HepG2 (cell line): Measurements from ENCODE around the gene COPS6. TPM values are rescaled to one million over a fixed set of nuclear protein-coding genes. Genes with fewer than 3 reads are reported as not detected.

ENCODE experiments used
- ARNT ChIP-seq: fragments of 450-650 bp; IDR thresholded peaks from 2 replicates; pipeline ENCODE4 v1.6.1; 2017
- ATF1 ChIP-seq: IDR thresholded peaks from 2 replicates; pipeline ENCODE4 v1.6.1; 2016; ENCODE audit warnings: mild to moderate bottlenecking, control low read depth
- BORCS8-MEF2B ChIP-seq: sonication (generic); formaldehyde crosslinking; IDR thresholded peaks from 2 replicates; pipeline ENCODE4 v1.8.0; 2022; ENCODE audit warnings: mild to moderate bottlenecking, missing genetic modification reagents
- ELF4 ChIP-seq: sonication (generic); formaldehyde crosslinking; IDR thresholded peaks from 2 replicates; pipeline ENCODE4 v1.5.0; 2020; ENCODE audit warnings: missing genetic modification reagents, mild to moderate bottlenecking, moderate library complexity, borderline replicate concordance
- FOXP4 ChIP-seq: sonication (generic); formaldehyde crosslinking; IDR thresholded peaks from 2 replicates; pipeline ENCODE4 v1.4.0; 2020; ENCODE audit warnings: missing genetic modification reagents
- GATAD1 ChIP-seq: IDR thresholded peaks from 2 replicates; pipeline ENCODE4 v1.6.1; 2016; ENCODE audit warnings: missing genetic modification reagents, missing compliant biosample characterization
- IKZF1 ChIP-seq: fragments of 450-650 bp; IDR thresholded peaks from 2 replicates; pipeline ENCODE4 v1.7.1; 2016
- KLF9 ChIP-seq: IDR thresholded peaks from 2 replicates; pipeline ENCODE4 v1.6.1; 2016; ENCODE audit warnings: low read depth
- LCORL ChIP-seq, 2 experiments: fragments of 450-650 bp in 1 of 2; sonication (generic) in 1 of 2; formaldehyde crosslinking in 1 of 2; IDR thresholded peaks; 2 replicates each; pipeline versions ENCODE4 v1.5.0 to v1.6.1; 2017 to 2020; ENCODE audit warnings: antibody characterized with exemption in 1 of 2, missing genetic modification reagents in 1 of 2
- MAX ChIP-seq: IDR thresholded peaks from 2 replicates; pipeline ENCODE4 v1.6.1; 2012; ENCODE audit warnings: inconsistent platforms
- NFE2L2 ChIP-seq: fragments of 150-350 bp; IDR thresholded peaks from 2 replicates; pipeline ENCODE4 v1.6.1; 2014; ENCODE audit warnings: low read length
- TAF1 ChIP-seq: sonication (generic); formaldehyde crosslinking; IDR thresholded peaks from 2 replicates; pipeline ENCODE4 v1.4.0; 2020; ENCODE audit warnings: missing genetic modification reagents
- TFDP1 ChIP-seq: IDR thresholded peaks from 2 replicates; pipeline ENCODE4 v1.6.1; 2016; ENCODE audit warnings: missing compliant biosample characterization, missing genetic modification reagents, borderline replicate concordance
- THAP11 ChIP-seq: IDR thresholded peaks from 2 replicates; pipeline ENCODE4 v1.6.1; 2016; ENCODE audit warnings: missing biosample characterization, missing genetic modification reagents
- ZNF180 ChIP-seq: sonication (generic); formaldehyde crosslinking; IDR thresholded peaks from 2 replicates; pipeline ENCODE4 v1.4.0; 2020; ENCODE audit warnings: low read depth, missing genetic modification reagents, borderline replicate concordance
- ZNF260 ChIP-seq: sonication (generic); formaldehyde crosslinking; IDR thresholded peaks from 2 replicates; pipeline ENCODE4 v1.4.0; 2020; ENCODE audit warnings: missing genetic modification reagents, low read depth, mild to moderate bottlenecking, borderline replicate concordance
- ZNF33A ChIP-seq: sonication (generic); formaldehyde crosslinking; IDR thresholded peaks from 2 replicates; pipeline ENCODE4 v1.5.1; 2020; ENCODE audit warnings: missing genetic modification reagents, mild to moderate bottlenecking, moderate library complexity, borderline replicate concordance
- ZNF350 ChIP-seq: sonication (generic); formaldehyde crosslinking; IDR thresholded peaks from 2 replicates; pipeline ENCODE4 v1.4.0; 2020; ENCODE audit warnings: mild to moderate bottlenecking, low read depth, missing genetic modification reagents, borderline replicate concordance
- ZNF501 ChIP-seq: sonication (generic); formaldehyde crosslinking; IDR thresholded peaks from 2 replicates; pipeline ENCODE4 v1.5.1; 2020; ENCODE audit warnings: mild to moderate bottlenecking, moderate library complexity, missing genetic modification reagents
- ZNF547 ChIP-seq: sonication (generic); formaldehyde crosslinking; IDR thresholded peaks from 2 replicates; pipeline ENCODE4 v1.5.1; 2020; ENCODE audit warnings: mild to moderate bottlenecking, missing genetic modification reagents
- ZNF558 ChIP-seq: sonication (generic); formaldehyde crosslinking; IDR thresholded peaks from 2 replicates; pipeline ENCODE4 v1.9.0; 2022; ENCODE audit warnings: mild to moderate bottlenecking, missing genetic modification reagents, borderline replicate concordance
- ZNF605 ChIP-seq: sonication (generic); formaldehyde crosslinking; IDR thresholded peaks from 2 replicates; pipeline ENCODE4 v1.8.0; 2022; ENCODE audit warnings: mild to moderate bottlenecking, missing genetic modification reagents
- ZNF670 ChIP-seq: sonication (generic); formaldehyde crosslinking; IDR thresholded peaks from 2 replicates; pipeline ENCODE4 v1.8.0; 2022; ENCODE audit warnings: mild to moderate bottlenecking, missing genetic modification reagents, borderline replicate concordance
- ZNF737 ChIP-seq: sonication (generic); formaldehyde crosslinking; IDR thresholded peaks from 2 replicates; pipeline ENCODE4 v1.5.0; 2020; ENCODE audit warnings: missing genetic modification reagents, mild to moderate bottlenecking, borderline replicate concordance
- ZNF784 ChIP-seq: sonication (generic); formaldehyde crosslinking; IDR thresholded peaks from 2 replicates; pipeline ENCODE4 v1.5.1; 2020; ENCODE audit warnings: missing genetic modification reagents, mild to moderate bottlenecking, borderline replicate concordance
- polyA plus RNA-seq, 8 experiments: library from polyadenylated mRNA; depleted of rRNA in 3 of 8; stranded (reverse) in 7 of 8; unstranded in 1 of 8; fragments of >200 nt; fragmentation: Illumina TruSeq in 4 of 8; extraction: Trizol in 4 of 8; gene quantifications; 2 replicates each; pipeline versions ENCODE4 v1.2.1 to v1.2.3, GENCODE V29; 2011 to 2016; ENCODE audit warnings: low read depth in 4 of 8, missing spikeins in 1 of 8, mixed read lengths in 1 of 8; ENCODE audit not compliant: insufficient read depth in 1 of 8
- total RNA-seq, 5 experiments: library from RNA; depleted of rRNA; stranded (reverse); fragments of >200 nt; fragmentation: Illumina TruSeq; extraction: Trizol; gene quantifications; 2 replicates each; pipeline ENCODE4 v1.2.3, GENCODE V29; 2016; ENCODE audit warnings: low read depth in 1 of 5

Gene COPS6
- total and polyA plus RNA-seq, 2 of the 13 experiments (the other 11 are each of a cell fraction or from before 2014, with no cell fraction given): 33.4 to 117 TPM

- TF ChIP-seq ZNF784 (CRISPR knock-in tag): 0 out of 2 replicates have a peak, but pooled peaks have one; percentile 56
- TF ChIP-seq ZNF350 (CRISPR knock-in tag): no peak
- TF ChIP-seq ZNF33A: peak; percentile 58; the same call in 1 of the 2 replicates
- TF ChIP-seq FOXP4 (CRISPR knock-in tag): peak; percentile 24
- TF ChIP-seq ZNF260 (CRISPR knock-in tag): no peak
- TF ChIP-seq THAP11 (CRISPR knock-in tag): peak; percentile 48; the same call in 1 of the 2 replicates
- TF ChIP-seq ZNF605 (CRISPR knock-in tag): 0 out of 2 replicates have a peak, but pooled peaks have one; percentile 33
- TF ChIP-seq ZNF501 (CRISPR knock-in tag): peak; percentile 84
- TF ChIP-seq NFE2L2: 0 out of 2 replicates have a peak, but pooled peaks have one; percentile 24
- TF ChIP-seq ZNF670 (CRISPR knock-in tag): peak; percentile 62; the same call in 1 of the 2 replicates
- 0 out of 2 replicates have a peak, but pooled peaks have one; percentile 61 for TF ChIP-seq LCORL (IDR thresholded peaks at IDR 0.05)
- TF ChIP-seq LCORL (CRISPR knock-in tag; IDR thresholded peaks at IDR 0.05): no peak; the same call in 1 of the 2 replicates
- no peak for TF ChIP-seq ARNT
- no peak for TF ChIP-seq IKZF1
- TF ChIP-seq ZNF737: no peak
- TF ChIP-seq GATAD1 (CRISPR knock-in tag): peak; percentile 85
- TF ChIP-seq BORCS8-MEF2B (CRISPR knock-in tag): peak; percentile 77; the same call in 1 of the 2 replicates
- no peak for TF ChIP-seq ZNF180 (CRISPR knock-in tag)
- peak; percentile 99 for TF ChIP-seq TAF1
- TF ChIP-seq ZNF547 (CRISPR knock-in tag): no peak; the same call in 1 of the 2 replicates
- TF ChIP-seq TFDP1 (CRISPR knock-in tag): peak; percentile 65; the same call in 1 of the 2 replicates
- TF ChIP-seq ZNF558: no peak
- TF ChIP-seq ELF4 (CRISPR knock-in tag): peak; percentile 52; the same call in 1 of the 2 replicates
- TF ChIP-seq MAX: peak; percentile 28
- peak; percentile 67 for TF ChIP-seq ATF1 (CRISPR knock-in tag)
- TF ChIP-seq KLF9 (CRISPR knock-in tag): no peak
Observed at GRCh38 chr7:100119072-100119969, 30.6 kb downstream of the COPS6 start, which contains the start of the genes CNPY4 and TAF6 (continued).
